Limb (tissue), 2 donors: Measurements from ENCODE around the gene TBC1D32.
"Not testable (repeated sequence)": the region's sequence is repeated elsewhere in the genome, so short reads cannot be mapped to it uniquely, and the experiment has no call there.

ENCODE experiments used
- DNase-seq, 2 donors: peaks; one replicate each; pipeline ENCODE4 v3.0.0-alpha.2; 2016; ENCODE audit errors: extremely low spot score in 2 of 2

TBC1D32 gene

GRCh38 chr6:121223930-121224329 lies 110.3 kb downstream of the TBC1D32 start:
- DNase-seq: no peak

- no peak for DNase-seq
These were observed 111.1 kb downstream of the TBC1D32 start for GRCh38 chr6:121223212-121223611.

GRCh38 chr6:121222656-121223055 lies 111.6 kb downstream of the TBC1D32 start:
- DNase-seq: no peak

GRCh38 chr6:121216928-121217327 lies 117.4 kb downstream of the TBC1D32 start:
- DNase-seq: no peak

- not testable (repeated sequence) for DNase-seq
These were observed 120.9 kb downstream of the TBC1D32 start for GRCh38 chr6:121213341-121213740.

- DNase-seq: no peak
These were observed 123.3 kb downstream of the TBC1D32 start for GRCh38 chr6:121210943-121211342.

GRCh38 chr6:121205569-121205968 lies 128.7 kb downstream of the TBC1D32 start:
- no peak for DNase-seq

GRCh38 chr6:121201105-121201504 lies 133.2 kb downstream of the TBC1D32 start:
- DNase-seq: no peak

- DNase-seq: not testable (repeated sequence)
These were observed 138.2 kb downstream of the TBC1D32 start for GRCh38 chr6:121196042-121196441.

GRCh38 chr6:121190122-121190521 lies 144.2 kb downstream of the TBC1D32 start:
- DNase-seq: no peak

GRCh38 chr6:121188356-121188755 lies 145.9 kb downstream of the TBC1D32 start:
- DNase-seq: no peak

GRCh38 chr6:121187833-121188200 lies 146.5 kb downstream of the TBC1D32 start:
- no peak for DNase-seq

GRCh38 chr6:121187200-121187832 lies 147.0 kb downstream of the TBC1D32 start:
- DNase-seq: no peak

GRCh38 chr6:121183742-121184141 lies 150.5 kb downstream of the TBC1D32 start:
- DNase-seq: no peak

- no peak for DNase-seq
These were observed 158.5 kb downstream of the TBC1D32 start for GRCh38 chr6:121175827-121176226.

GRCh38 chr6:121172451-121172850 lies 161.8 kb downstream of the TBC1D32 start:
- DNase-seq: not testable (repeated sequence)

GRCh38 chr6:121171879-121172278 lies 162.4 kb downstream of the TBC1D32 start:
- DNase-seq: no peak

GRCh38 chr6:121161886-121162285 lies 172.4 kb downstream of the TBC1D32 start:
- no peak for DNase-seq

- DNase-seq: no peak
These were observed 174.0 kb downstream of the TBC1D32 start for GRCh38 chr6:121160276-121160675.

- no peak for DNase-seq
These were observed 175.4 kb downstream of the TBC1D32 start for GRCh38 chr6:121158891-121159290.

- DNase-seq: no peak
These were observed 175.8 kb downstream of the TBC1D32 start for GRCh38 chr6:121158438-121158837.

- no peak for DNase-seq
These were observed 176.4 kb downstream of the TBC1D32 start for GRCh38 chr6:121157906-121158305.

- no peak for DNase-seq
These were observed 190.8 kb downstream of the TBC1D32 start for GRCh38 chr6:121143476-121143875.

- DNase-seq: no peak
These were observed 192.2 kb downstream of the TBC1D32 start for GRCh38 chr6:121142093-121142492.
